Posterior cingulate gyrus (tissue), 11 donors: ENCODE data around the gene RRP1B.
"Not testable (repeated sequence)": the region's sequence is repeated elsewhere in the genome, so short reads cannot be mapped to it uniquely, and the experiment has no call there.

Experiments used
- DNase-seq, 10 donors: peaks; one replicate each; pipeline versions ENCODE4 v3.0.0 to v3.0.0-alpha.2; 2020 to 2021; ENCODE audit warnings: mixed read lengths in 3 of 10
- intact Hi-C: fragments of 100-400 bp; cut with DNase I; formaldehyde crosslinking; loops from one replicate; pipeline ENCODE4 v1.15.1; 2023

RRP1B gene, protein sequence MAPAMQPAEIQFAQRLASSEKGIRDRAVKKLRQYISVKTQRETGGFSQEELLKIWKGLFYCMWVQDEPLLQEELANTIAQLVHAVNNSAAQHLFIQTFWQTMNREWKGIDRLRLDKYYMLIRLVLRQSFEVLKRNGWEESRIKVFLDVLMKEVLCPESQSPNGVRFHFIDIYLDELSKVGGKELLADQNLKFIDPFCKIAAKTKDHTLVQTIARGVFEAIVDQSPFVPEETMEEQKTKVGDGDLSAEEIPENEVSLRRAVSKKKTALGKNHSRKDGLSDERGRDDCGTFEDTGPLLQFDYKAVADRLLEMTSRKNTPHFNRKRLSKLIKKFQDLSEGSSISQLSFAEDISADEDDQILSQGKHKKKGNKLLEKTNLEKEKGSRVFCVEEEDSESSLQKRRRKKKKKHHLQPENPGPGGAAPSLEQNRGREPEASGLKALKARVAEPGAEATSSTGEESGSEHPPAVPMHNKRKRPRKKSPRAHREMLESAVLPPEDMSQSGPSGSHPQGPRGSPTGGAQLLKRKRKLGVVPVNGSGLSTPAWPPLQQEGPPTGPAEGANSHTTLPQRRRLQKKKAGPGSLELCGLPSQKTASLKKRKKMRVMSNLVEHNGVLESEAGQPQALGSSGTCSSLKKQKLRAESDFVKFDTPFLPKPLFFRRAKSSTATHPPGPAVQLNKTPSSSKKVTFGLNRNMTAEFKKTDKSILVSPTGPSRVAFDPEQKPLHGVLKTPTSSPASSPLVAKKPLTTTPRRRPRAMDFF

DNA sequence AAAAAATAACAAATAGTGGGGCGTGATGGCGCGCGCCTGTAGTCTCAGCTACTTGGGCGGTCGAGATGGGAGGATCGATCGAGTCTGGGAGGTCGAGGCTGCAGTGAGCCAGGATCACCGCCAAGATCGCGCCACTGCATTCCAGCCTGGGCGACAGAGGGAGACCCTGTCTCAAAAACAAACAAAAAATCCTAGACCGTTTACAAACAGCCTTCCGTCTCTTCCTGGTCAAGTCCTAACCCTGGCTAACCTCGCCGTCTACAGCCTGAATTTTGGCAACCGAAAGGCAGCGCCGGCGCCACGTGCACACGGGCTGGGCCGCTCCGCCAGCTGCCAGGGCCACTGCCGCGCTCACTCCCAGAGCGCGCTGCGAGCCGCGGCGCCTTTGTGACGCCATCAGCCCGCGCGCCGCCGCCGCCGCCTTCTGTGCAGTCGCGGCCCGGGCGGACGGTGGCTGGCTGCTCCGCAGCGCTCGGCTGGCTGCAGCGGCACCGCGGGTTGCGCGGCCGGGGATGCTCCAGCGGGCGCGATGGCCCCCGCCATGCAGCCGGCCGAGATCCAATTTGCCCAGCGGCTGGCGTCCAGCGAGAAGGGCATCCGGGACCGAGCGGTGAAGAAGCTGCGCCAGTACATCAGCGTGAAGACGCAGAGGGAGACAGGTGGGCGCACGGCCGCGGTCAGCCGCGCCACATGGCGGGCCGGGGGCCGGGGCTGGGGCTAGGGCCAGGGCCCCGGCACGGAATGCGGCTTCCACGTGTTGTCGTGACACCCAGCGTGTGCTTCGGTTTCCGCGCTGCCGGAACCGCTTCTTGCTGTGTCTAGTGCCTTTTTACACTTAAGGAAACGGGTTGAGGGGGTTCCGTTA, at the start of gene RRP1B, which contains the start of gene HSF2BP:
Gene RRP1B (plus strand): TSS at position 425 of the 865 bp plus-strand sequence. CDS start 105 bp downstream, at position 530.
Gene HSF2BP (minus strand): TSS at position 353 of the 865 bp plus-strand sequence. CDS start 1,392 bp downstream, outside the sequence.
- peak; percentile 64 to 97 (median 78) for DNase-seq
- intact Hi-C loops = loop anchor here (10.0 kb wide), 1 partner anchor 785 kb away; the partner anchor contains the start of gene WDR4

DNA sequence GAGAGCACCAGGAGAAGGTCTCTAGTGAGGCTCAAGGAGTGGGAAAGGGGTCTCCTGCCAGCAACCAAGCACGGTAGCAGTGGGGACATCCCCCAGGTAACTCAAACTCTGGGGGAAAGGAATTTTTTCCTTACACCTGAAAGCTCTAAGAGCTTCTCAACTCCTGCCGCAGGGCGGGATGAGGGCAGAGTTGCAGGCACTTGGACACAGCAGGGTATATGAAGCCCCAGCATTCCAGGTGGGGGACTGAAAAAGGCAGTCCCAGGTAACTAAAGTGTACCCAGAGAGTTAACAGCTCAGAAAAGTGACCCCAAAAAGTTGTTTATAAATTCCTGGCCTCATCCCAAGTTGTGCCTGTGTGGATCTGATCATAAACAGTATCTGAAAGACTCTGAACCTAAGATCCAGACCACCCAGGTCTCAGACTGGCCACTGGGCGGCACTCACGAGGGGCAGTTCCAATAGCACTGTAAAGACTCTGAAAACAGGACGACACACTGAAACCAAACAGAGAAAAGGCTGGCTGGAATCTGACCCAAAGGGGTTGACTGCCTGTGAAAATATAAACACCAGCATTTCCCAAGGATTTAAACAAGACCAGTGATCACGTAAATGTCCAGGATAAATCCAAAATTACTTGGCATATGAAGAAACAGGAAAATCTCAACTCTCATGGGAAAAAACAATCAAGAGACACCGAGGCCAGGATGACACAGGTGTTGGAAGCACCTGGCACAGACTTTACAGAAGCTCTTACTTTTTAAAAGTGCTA, 47.6 kb upstream of the RRP1B start:
- intact Hi-C loops = no loop called here
- DNase-seq = peak in 7 of 10 donors; percentile 23 to 88 (median 45)

DNA sequence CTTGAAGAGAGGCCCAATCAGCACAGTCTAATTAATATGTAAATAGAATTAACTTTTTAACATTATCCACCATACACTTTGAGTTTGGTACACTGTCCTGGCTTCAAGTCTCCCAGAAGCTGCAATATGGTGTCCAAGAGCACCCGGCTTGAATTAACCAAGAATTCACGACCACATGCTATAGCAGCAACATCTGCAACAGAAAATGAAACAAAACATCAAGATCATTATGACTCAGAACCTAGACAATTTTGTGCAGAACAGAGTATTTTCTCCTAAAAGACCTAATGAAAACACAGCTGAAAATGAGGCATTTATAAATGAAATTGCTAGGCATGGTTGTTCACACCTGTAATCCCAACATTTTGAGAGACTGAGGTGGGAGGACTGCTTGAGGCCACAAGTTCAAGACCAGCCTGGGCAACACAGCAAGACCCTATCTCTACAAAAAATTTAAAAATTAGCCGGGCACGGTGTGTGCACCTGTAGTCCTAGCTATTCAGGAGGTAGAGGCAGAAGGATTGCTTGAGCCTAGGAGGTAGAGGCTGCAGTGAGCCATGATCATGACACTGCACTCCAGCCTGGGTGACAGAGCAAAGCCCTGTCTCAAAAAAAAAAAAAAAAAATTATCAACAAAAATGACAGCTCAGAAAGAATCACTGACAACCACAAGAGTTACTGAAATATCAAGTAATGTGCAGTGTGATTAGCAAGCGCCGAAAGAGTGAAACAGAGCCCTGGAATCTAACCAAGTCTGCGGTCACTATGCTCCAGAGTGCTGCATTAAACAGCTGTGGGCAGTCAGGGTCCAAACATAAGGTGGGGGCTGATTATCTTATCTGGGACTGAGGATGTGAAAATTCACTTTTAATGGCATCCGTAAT, 45.4 kb upstream of the RRP1B start:
- intact Hi-C loops = no loop called here
- DNase-seq = no peak

DNA sequence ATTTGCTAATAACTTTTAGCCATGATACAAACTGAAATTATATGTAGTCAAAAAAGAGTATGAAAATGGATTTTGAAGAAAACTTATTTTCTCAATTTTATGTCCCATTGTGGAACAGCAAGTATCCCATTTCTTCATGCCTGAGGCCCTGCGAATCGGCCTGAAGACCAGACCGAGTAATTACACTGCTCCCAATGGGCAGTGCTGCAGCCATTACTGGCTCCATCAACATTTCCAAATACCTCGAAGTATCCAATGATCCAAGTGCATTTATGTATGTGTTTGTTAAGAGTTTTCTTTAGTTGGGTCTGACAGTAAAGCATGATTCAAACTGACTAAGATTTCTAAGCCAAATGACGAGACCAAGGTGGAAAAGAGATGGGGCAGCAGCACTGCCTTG, 44.5 kb upstream of the RRP1B start:
- intact Hi-C loops = no loop called here
- no peak for DNase-seq

DNA sequence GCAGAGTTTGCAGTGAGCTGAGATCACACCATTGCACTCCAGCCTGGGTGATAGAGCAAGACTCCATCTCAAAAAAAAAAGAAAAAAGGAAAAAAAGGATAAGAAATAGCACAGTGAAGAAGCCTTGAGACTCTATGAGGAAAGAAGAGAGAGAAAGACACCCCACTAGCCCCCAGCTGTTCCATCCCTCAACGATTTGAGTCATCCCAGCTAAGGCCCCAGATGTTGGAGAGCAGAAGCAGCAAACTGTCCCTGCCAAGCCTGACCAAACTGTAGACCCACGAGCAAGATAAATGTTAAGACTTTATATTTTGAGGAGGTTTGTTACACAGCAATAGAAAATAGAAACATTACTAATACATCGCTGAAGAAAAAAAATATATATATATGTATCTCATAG, 42.5 kb upstream of the RRP1B start:
- intact Hi-C loops, DNase-seq: not testable (repeated sequence)

DNA sequence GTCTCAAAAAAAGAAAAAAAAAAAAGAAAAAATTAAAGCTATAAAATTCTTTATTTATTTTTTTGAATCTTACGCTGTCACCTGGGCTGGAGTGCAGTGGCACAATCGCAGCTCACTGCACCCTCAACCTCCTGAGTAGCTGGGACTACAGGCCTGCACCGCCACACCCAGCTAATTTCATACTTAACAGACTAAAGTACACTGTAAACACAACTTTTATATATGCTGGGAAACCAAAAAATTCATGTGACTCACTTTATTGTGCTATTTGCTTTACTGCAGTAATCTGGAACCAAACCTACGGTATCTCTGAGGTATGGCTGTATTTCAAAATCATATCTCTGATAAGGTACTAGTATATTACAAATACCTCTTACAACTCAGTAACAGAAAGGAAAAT, 40.4 kb upstream of the RRP1B start:
- DNase-seq = no peak

DNA sequence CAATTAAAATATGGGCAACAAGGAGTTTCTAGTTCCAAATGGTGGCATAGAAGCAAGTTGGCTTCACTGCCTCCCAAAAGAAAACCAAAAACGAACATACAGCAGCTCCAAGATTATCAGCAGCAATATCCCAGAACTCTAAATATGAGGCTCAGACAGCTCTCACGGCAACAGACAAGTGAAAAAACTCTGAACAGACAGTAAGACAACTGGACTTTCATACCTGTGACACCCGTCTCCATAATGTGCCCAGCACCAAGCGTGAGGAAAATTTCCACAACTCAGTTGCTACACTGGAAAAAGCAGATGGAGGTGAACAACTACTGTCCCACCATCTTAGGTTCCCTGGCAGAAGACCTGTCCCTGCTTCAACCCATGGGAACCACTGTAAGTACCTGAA, 40.0 kb upstream of the RRP1B start:
- intact Hi-C loops = no loop called here
- DNase-seq = no peak

More for the DNA sequence above, 40.4 kb upstream of the RRP1B start:
- intact Hi-C loops = no loop called here

DNA sequence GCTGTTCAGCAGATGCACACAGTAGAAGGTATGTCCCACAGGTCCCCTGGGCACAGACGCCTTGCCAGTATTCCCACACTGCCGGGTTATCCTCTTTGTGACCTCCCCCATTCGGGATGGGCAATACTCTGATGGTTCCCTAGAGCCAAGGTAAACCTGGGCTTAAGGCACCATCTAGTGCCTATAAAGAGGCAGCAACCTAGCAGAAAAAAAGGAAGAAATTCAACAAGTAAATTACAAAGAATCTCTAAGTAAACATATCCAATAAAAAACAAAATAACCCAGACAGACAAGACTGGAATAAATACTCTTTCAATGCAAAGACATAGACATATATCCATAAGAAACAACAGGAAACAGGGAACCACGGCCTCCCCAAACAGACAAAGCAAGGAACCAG, 39.5 kb upstream of the RRP1B start:
- intact Hi-C loops = no loop called here
- no peak for DNase-seq

DNA sequence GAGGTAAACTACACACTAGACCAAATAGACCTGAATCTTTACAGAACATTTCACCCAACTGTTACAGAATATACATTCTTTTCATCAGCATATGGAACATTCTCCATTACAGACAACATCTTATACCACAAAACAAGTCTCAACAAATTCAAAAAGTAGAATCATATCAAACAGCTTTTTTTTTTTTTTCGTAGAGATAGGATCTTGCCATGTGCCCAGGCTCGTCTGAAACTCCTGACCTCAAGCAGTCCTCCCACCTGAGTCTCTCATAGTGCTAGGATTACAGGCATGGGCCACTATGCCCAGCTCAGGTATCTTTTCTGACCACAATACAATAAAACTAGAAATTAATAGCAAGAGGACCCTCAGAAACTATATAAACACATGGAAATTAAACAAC, 36.6 kb upstream of the RRP1B start:
- intact Hi-C loops = no loop called here

DNA sequence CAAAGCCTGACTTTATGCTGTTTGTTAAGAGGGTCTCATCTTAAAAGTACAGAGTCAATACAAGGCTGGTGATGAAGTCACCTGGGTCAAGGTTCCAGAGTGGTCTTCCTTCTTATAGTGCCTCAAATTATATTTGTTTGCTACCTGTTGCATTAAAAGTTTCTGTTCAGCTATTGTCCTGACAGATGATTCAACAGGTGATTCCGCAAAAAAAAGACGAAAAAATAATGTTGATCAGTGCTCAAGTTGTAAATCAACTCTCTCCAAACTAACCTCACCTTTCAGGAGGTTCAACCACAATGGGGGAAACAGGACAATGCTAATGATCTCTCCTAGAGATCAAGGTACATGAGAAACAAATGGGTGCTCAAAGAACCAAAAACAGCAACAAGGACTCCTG, 35.8 kb upstream of the RRP1B start:
- no peak for DNase-seq
- intact Hi-C loops = no loop called here

More for the DNA sequence above, 36.6 kb upstream of the RRP1B start:
- no peak for DNase-seq

DNA sequence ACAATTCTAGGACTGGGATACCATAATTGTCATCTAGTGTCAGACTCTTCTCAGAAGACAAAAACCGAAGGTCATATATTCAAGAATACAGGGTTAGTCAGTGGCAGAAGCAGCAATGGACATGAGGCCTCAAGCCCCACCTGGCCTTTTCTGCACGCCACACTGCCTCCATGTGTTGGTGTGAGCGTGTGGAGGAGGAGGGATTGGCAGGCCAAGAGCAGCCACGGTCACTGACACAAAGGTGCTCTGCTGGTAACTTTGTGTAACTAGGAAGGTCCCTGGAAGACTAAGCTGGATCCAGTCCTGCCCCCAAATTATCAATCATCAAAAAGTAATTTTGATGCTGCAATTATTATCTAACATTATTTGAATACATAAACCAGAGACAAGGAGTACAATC, 35.0 kb upstream of the RRP1B start:
- intact Hi-C loops = no loop called here

DNA sequence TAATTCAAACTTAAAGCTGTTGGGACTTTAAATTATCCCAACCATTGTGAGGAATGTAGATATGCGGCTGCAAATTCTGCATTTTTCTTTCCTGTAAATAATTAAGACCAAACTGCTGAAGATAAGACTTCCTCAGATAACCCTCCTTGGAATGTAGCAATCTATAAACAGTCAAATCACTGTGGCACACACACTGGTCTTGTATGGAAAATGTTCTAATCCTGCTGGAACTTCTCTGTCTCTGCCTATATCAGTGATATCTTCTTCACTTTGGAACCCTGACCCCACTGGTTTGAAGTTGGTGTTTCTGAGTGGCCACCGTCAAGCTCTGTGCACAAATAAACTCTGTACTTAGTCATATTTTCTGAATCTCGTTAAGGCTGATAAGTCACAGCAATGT, 33.0 kb upstream of the RRP1B start:
- intact Hi-C loops = no loop called here
- no peak for DNase-seq

More for the DNA sequence above, 35.0 kb upstream of the RRP1B start:
- DNase-seq = no peak

DNA sequence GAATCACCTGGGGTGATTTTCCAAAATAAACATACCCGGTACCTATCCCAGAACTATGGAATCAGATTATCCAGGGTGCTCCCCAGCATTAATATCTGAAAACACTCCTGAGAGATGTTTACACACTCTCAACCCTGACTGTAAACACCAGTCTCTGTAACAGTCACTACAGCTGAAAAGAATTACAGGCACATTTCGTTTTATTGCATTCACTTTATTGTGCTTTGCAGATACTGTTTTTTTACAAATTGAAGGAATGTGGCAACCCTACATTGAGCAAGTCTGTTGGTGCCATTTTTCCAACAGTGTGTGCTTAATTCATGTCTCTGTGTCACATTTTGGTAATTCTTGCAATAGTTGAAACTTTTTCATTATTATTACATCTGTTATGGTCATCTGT, 31.8 kb upstream of the RRP1B start:
- intact Hi-C loops = no loop called here
- no peak for DNase-seq

DNA sequence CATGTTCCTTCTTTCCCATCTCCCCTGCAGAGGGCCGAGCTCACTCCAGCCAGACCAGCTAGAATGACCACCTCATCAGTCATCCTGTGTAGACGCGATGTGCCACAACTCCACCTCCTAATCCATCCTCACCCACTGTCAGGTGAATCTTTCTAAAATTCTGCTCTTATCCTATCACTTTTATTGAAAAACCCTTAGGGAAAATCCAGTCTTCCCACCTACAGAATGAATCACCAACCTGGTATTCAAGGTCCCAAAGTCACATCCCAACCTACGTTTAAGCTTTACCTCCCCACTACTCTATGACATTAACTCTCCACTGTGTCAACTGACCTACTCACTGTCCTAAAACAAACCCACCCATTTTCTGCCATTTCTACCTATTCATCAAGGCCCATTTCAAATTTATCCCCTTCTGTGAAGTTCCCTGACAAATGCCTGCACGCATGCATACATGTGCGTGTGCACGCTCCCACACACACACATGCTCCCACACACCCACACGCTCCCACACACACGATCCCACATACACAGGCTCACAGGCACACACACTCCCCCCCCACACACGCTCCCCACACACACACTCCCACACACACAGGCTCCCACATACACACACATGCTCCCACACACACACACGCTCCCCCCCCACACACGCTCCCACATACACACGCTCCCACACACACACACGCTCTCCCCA, 27.8 kb upstream of the RRP1B start:
- no peak for DNase-seq
- intact Hi-C loops = no loop called here

DNA sequence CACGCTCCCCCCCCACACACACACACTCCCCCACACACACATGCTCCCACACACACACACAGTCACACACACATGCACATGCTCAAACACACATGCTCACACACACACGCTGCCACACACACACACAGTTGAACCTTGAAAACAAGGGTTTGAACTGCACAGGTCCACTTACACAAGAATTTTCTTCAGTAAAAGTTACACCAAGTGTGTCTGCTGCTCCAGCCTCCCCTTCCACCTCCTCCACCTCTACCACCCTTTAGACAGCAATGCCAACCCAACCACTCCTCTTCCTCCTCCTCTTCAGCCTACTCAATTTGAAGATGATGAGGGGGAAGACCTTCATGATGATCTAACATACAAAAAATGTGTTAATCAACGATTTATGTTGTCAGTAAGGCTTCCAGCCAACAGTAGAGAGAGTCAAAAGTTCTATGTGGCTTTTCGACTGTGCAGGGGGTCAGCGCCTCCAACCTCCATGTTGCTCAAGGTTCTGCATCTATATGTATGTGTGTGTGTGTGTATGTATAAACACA, 26.9 kb upstream of the RRP1B start:
- intact Hi-C loops = no loop called here
- DNase-seq = no peak

DNA sequence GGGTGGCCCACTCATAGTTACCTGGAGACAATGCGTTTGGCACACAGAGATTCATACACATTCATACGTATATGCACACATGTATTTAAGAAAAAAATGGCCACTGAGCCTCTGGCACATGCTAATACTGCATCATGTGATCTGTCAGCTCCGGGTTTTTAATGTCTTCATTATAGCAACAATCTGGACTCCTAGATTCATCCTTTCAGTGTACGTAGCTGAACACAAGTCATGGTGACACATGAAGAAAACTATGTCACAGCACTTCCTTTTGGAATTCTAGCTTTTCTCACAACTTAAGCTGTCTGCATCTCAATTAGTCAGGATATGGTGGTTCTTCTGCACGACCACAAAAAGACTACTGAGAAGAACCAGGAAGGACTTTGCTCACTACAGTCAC, 24.7 kb upstream of the RRP1B start:
- intact Hi-C loops = no loop called here
- DNase-seq = no peak

DNA sequence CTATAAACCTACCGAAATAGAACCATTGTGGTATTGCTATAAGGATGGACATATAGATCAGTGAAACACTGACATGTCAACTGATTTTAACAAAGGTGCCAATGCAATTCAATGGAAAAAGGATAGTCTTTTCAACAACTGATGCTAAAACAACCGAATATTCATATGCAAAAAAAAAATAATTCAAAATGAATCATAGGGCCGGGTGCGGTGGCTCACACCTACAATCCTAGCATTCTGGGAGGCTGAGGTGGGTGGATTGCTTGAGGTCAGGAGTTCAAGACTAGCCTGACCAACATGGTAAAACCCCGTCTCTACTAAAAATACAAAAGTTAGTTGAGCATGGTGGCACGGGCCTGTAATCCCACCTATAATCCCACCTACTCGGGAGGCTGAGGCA, 23.9 kb upstream of the RRP1B start:
- intact Hi-C loops = no loop called here

DNA sequence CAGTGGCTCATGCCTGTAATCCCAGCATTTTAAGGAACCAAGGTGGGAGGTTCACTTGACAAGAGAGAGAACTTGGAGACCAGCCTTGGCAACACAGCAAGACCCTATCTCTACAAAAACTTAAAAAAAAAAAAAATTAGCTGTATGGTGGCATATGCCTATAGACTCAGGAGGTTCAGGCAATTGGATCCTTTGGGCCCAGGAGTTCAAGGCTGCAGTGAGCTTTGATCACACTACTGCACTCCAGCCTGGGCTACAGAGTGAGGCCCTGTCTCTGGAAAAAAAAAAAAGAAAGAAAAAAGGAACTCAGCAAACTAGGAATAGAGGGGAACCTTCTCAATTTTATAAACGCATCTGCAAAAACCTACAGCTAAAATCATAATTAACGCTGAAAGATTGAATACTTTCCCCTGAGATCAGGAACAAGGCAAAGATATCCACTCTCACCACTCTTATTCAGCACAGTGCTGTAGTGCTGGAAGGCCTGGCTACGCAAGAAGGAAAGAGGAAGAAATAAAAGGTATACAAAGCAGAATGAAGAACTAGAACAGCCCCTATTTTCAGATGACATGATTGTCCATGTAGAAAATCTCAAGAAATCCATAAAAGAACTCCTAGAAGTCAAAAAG, 21.7 kb upstream of the RRP1B start:
- DNase-seq = no peak
- intact Hi-C loops = no loop called here

More for the DNA sequence above, 23.9 kb upstream of the RRP1B start:
- DNase-seq = no peak
